Neural progenitor cell (in vitro differentiated cells): ENCODE measurements around the gene ANXA6. TPM values are rescaled to one million over a fixed set of nuclear protein-coding genes. Genes with fewer than 3 reads are reported as not detected.

Experiments used
- DNase-seq: peaks from one replicate; pipeline ENCODE4 v3.0.0-alpha.2; 2016; ENCODE audit warnings: low spot score
- H2AFZ ChIP-seq: fragments of 200-600 bp; sonication (generic); replicated peaks from 2 replicates; pipeline ENCODE4 v1.6.1; 2016; ENCODE audit warnings: antibody characterized with exemption
- H3F3A ChIP-seq: fragments of 200-600 bp; sonication (generic); 2 replicates; pipeline ENCODE4 v1.6.1; 2016; ENCODE audit warnings: antibody characterized with exemption, low read depth
- H3K27ac ChIP-seq: fragments of 200-600 bp; sonication (generic); 2 replicates; pipeline ENCODE4 v1.5.1; 2016; ENCODE audit warnings: mild to moderate bottlenecking
- H3K27me3 ChIP-seq: fragments of 200-600 bp; sonication (generic); 2 replicates; pipeline ENCODE4 v1.6.1; 2016; ENCODE audit warnings: mild to moderate bottlenecking, moderate library complexity
- H3K36me3 ChIP-seq: fragments of 200-600 bp; sonication (generic); 2 replicates; pipeline ENCODE4 v1.5.1; 2016
- H3K4me1 ChIP-seq: fragments of 200-600 bp; sonication (generic); 2 replicates; pipeline ENCODE4 v1.6.1; 2016; ENCODE audit warnings: mixed run types
- H3K4me2 ChIP-seq: fragments of 200-600 bp; sonication (generic); 2 replicates; pipeline ENCODE4 v1.6.1; 2016
- H3K4me3 ChIP-seq: fragments of 200-600 bp; sonication (generic); 2 replicates; pipeline ENCODE4 v1.5.1; 2016
- H3K79me2 ChIP-seq: fragments of 200-600 bp; sonication (generic); 2 replicates; pipeline ENCODE4 v1.6.1; 2016; ENCODE audit warnings: low read depth
- H3K9ac ChIP-seq: fragments of 200-600 bp; sonication (generic); 2 replicates; pipeline ENCODE4 v1.6.1; 2016
- H3K9me3 ChIP-seq: fragments of 200-600 bp; sonication (generic); 2 replicates; pipeline ENCODE4 v1.5.1; 2016; ENCODE audit warnings: low read depth
- H4K20me1 ChIP-seq: fragments of 200-600 bp; sonication (generic); 2 replicates; pipeline ENCODE4 v1.6.1; 2016; ENCODE audit warnings: low read depth
- H3K27ac Mint-ChIP-seq: 3 replicates; pipeline ENCODE4 v1.8.0; 2021; ENCODE audit warnings: mixed read lengths
- H3K27me3 Mint-ChIP-seq: 2 replicates; pipeline ENCODE4 v1.8.0; 2022; ENCODE audit warnings: low read depth, mild to moderate bottlenecking, inconsistent platforms, moderate library complexity, mixed read lengths; ENCODE audit not compliant: insufficient read depth
- H3K36me3 Mint-ChIP-seq: 3 replicates; pipeline ENCODE4 v1.8.0; 2021; ENCODE audit warnings: mixed read lengths
- H3K4me1 Mint-ChIP-seq: 3 replicates; pipeline ENCODE4 v1.8.0; 2021; ENCODE audit warnings: mixed read lengths
- H3K4me3 Mint-ChIP-seq: 3 replicates; pipeline ENCODE4 v1.8.0; 2021; ENCODE audit warnings: mild to moderate bottlenecking, moderate library complexity, mixed read lengths
- H3K9me3 Mint-ChIP-seq: 3 replicates; pipeline ENCODE4 v1.8.0; 2020; ENCODE audit warnings: mixed read lengths
- EZH2 ChIP-seq: fragments of 200-600 bp; sonication (generic); IDR thresholded peaks from 2 replicates; pipeline ENCODE4 v1.6.1; 2017; ENCODE audit warnings: antibody characterized with exemption, mild to moderate bottlenecking, moderate library complexity
- EZH2phosphoT487 ChIP-seq: fragments of 200-600 bp; sonication (generic); IDR thresholded peaks from 2 replicates; pipeline ENCODE4 v1.6.1; 2017; ENCODE audit warnings: antibody characterized with exemption
- total RNA-seq: library from RNA; depleted of rRNA; stranded (reverse); fragments of >200 nt; gene quantifications from 2 replicates; pipeline ENCODE4 v1.2.3, GENCODE V29; 2015; ENCODE audit warnings: low replicate concordance
- TF ChIP-seq, protein P1 (sequence below): fragments of 200-600 bp; sonication (generic); IDR thresholded peaks from 2 replicates; pipeline ENCODE4 v1.5.1; 2017; ENCODE audit warnings: antibody characterized with exemption, mild to moderate bottlenecking

Gene ANXA6
- total RNA-seq, 1 donor from 2014 or later: 97.6 TPM

DNA sequence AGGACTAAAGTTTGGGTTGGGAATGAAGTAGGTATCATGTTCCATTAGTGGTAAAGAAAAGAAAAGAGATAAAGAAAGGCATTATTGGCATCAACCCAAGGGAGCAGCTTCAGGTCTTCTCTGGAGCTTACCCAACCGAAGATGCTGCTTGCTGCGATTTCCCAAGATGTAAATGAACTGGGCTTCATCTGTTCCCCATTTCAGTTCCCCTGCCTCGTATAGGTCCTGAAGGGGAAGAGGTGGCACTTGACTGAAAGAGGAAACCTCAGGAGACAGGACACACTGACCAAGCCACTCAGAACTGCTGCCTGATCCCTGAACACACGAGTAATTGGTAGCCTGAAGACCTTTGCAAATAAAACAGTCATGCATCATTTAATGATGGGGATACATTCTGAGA lies 24.6 kb downstream of the ANXA6 start:
- H3K27me3 Mint-ChIP-seq: no peaks in the 10 kb centered on the region

DNA sequence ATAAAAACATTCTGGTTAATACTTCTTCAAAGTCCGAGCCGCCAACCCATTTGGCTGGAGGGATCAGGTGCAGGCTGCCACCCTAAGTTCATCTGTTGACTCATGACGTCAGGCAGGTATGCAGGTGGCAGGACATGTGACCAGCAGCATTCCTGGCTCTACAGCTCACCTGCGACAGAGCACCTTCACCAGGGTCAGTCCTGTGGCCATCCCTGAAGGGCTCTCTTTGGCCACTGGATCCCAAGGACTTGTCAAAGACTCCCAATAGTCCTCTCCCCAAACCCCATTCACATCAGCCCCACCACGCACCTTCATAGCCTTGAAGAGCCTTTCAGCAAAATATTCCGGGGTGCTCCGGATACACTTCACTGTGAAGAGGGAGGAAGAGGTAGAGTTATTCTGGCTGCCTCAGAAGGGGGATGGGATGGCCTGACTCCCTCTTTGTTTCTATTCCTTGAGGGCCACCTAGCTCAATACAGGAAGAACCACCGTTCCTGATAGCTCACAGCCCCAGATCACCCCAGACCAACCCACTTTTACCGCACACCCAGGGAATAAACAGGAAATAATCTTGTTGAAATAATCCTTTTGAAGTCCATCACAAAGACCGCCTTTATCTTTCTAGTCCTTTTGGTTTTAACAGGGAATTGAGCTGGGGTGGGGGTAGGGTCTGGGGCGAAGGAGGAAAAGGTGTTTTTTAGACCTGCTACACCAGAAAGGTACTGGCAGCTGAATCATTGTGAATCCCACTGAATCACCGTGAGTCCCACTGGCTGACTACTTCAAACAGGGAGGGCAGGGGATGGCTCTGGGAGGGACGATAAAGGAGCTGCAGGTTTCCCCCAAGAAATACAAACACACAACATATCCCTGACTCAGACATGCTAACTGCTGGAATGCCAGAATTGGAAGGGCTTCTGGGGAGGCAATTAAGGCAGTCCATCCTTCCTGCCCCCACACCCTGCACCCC lies 26.4 kb downstream of the ANXA6 start:
- TF ChIP-seq EZH2phosphoT487: no peak
- no peak for TF ChIP-seq EZH2
- TF ChIP-seq, protein P1, sequence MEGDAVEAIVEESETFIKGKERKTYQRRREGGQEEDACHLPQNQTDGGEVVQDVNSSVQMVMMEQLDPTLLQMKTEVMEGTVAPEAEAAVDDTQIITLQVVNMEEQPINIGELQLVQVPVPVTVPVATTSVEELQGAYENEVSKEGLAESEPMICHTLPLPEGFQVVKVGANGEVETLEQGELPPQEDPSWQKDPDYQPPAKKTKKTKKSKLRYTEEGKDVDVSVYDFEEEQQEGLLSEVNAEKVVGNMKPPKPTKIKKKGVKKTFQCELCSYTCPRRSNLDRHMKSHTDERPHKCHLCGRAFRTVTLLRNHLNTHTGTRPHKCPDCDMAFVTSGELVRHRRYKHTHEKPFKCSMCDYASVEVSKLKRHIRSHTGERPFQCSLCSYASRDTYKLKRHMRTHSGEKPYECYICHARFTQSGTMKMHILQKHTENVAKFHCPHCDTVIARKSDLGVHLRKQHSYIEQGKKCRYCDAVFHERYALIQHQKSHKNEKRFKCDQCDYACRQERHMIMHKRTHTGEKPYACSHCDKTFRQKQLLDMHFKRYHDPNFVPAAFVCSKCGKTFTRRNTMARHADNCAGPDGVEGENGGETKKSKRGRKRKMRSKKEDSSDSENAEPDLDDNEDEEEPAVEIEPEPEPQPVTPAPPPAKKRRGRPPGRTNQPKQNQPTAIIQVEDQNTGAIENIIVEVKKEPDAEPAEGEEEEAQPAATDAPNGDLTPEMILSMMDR: no peak
- no peak overlapping the region for H3K4me2 ChIP-seq
- Mint-ChIP-seq H3K4me1 (peaks cover 8% of the 10 kb centered on the region), H3K27me3 (no peaks in the 10 kb centered on the region), H3K27ac (no peak overlapping the region), H3K36me3 (peaks cover 37% of the 10 kb centered on the region), H3K4me3 (no peak overlapping the region), H3K9me3 (no peaks in the 10 kb centered on the region)
- no peaks in the 10 kb centered on the region for H3K36me3 ChIP-seq
- H2AFZ ChIP-seq: no peak overlapping the region
- no peaks in the 10 kb centered on the region for H3F3A ChIP-seq
- H3K9ac ChIP-seq: no peak overlapping the region
- no peaks in the 10 kb centered on the region for H3K27me3 ChIP-seq
- no peak overlapping the region for H3K4me3 ChIP-seq
- no peaks in the 10 kb centered on the region for H3K79me2 ChIP-seq
- no peaks in the 10 kb centered on the region for H3K9me3 ChIP-seq
- no peaks in the 10 kb centered on the region for H4K20me1 ChIP-seq
- H3K27ac ChIP-seq: no peak overlapping the region
- peaks cover 4% of the 10 kb centered on the region for H3K4me1 ChIP-seq
- no peak for DNase-seq

More for the DNA sequence above, 24.6 kb downstream of the ANXA6 start:
- H3K9me3 ChIP-seq: no peaks in the 10 kb centered on the region
- Mint-ChIP-seq H3K4me3 (no peak overlapping the region), H3K27ac (no peak overlapping the region), H3K36me3 (peaks cover 38% of the 10 kb centered on the region), H3K9me3 (no peaks in the 10 kb centered on the region), H3K4me1 (no peaks in the 10 kb centered on the region)
- H3K27ac ChIP-seq: no peak overlapping the region
- H3K36me3 ChIP-seq: no peaks in the 10 kb centered on the region
- no peaks in the 10 kb centered on the region for H3K4me1 ChIP-seq
- no peak for DNase-seq
- H3F3A ChIP-seq: no peaks in the 10 kb centered on the region
- H4K20me1 ChIP-seq: no peaks in the 10 kb centered on the region
- H3K9ac ChIP-seq: no peak overlapping the region
- H3K4me2 ChIP-seq: no peak overlapping the region
- no peaks in the 10 kb centered on the region for H3K79me2 ChIP-seq
- H3K27me3 ChIP-seq: no peaks in the 10 kb centered on the region
- no peak overlapping the region for H3K4me3 ChIP-seq
- TF ChIP-seq EZH2: no peak
- no peak overlapping the region for H2AFZ ChIP-seq

DNA sequence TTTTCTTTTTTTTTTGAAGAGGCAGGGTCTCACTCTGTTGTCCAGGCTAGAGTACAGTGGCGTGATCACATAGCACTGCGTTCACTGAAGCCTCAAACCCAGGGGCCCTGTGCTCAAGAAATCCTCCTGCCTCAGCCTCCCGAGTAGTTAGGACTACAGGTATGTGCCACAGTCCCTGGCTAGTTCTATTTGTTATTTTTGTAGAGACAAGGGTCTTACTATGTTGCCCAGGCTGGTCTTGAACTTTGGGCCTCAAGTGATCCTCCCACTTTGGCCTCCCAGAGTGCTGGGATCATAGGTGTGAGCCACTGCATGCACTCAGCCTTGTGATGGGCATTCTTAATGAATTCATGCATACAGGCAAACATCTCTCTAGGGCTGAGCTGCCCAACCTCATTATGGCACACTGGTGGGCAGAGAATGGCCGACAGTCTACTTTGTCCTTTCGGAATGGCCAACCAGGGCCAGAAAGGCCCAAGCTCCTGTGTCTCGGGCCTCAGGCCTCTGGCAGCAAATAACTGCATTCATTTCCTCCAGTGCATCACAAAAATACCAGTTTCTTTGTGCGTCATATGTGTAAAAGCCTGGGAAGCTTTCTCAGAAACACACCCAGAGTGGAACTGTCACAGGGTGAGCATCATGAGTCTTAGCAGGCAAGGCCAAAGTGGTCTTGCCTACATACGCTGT lies 27.2 kb downstream of the ANXA6 start:
- Mint-ChIP-seq H3K27ac (no peak overlapping the region), H3K36me3 (peaks cover 39% of the 10 kb centered on the region)

More for the DNA sequence above, 27.2 kb downstream of the ANXA6 start:
- H2AFZ ChIP-seq: no peak overlapping the region
- H3K27ac ChIP-seq: no peak overlapping the region
- H3K4me3 ChIP-seq: no peak overlapping the region
- Mint-ChIP-seq H3K4me1 (peaks cover 11% of the 10 kb centered on the region), H3K9me3 (no peaks in the 10 kb centered on the region), H3K4me3 (no peak overlapping the region), H3K27me3 (peaks cover 3% of the 10 kb centered on the region)
- TF ChIP-seq, protein P1: no peak
- TF ChIP-seq EZH2 (no peak), EZH2phosphoT487 (no peak)
- no peaks in the 10 kb centered on the region for H3K9me3 ChIP-seq
- no peak overlapping the region for H3K9ac ChIP-seq
- no peaks in the 10 kb centered on the region for H3K79me2 ChIP-seq
- DNase-seq: no peak
- peaks cover 4% of the 10 kb centered on the region for H3K4me1 ChIP-seq
- H3K36me3 ChIP-seq: no peaks in the 10 kb centered on the region
- no peaks in the 10 kb centered on the region for H4K20me1 ChIP-seq
- H3F3A ChIP-seq: no peaks in the 10 kb centered on the region
- no peak overlapping the region for H3K4me2 ChIP-seq
- H3K27me3 ChIP-seq: no peaks in the 10 kb centered on the region
